ENCODE results near the gene CFAP90. TPM values are rescaled to one million over a fixed set of nuclear protein-coding genes. Genes with fewer than 3 reads are reported as not detected.

CFAP90 gene
- total RNA-seq, 1 donor from 2014 or later = not detected

GRCh38 chr5:7808998-7809397, 41.9 kb downstream of the CFAP90 start:
- no peaks in the 10 kb centered on the region for H3K4me1 ChIP-seq
- H3K4me3 ChIP-seq = no peak overlapping the region
- intact Hi-C loops (cut with micrococcal nuclease) = no loop called here
- H3K9me3 ChIP-seq (replicated peaks) = no peaks in the 10 kb centered on the region
- H3K27ac ChIP-seq (replicated peaks) = no peak overlapping the region
- H3K27me3 ChIP-seq (ENCODE audit: low read depth) = peaks cover 53% of the 10 kb centered on the region
- H3K36me3 ChIP-seq = no peaks in the 10 kb centered on the region
- DNase-seq = no peak
- no peak for TF ChIP-seq CTCF (IDR thresholded peaks at IDR 0.05; ENCODE audit: borderline replicate concordance)

GRCh38 chr5:7805379-7805778, 45.6 kb downstream of the CFAP90 start:
- H3K36me3 ChIP-seq = no peaks in the 10 kb centered on the region
- H3K4me3 ChIP-seq = no peak overlapping the region
- no peaks in the 10 kb centered on the region for H3K9me3 ChIP-seq (replicated peaks)
- TF ChIP-seq CTCF (IDR thresholded peaks at IDR 0.05; ENCODE audit: borderline replicate concordance) = no peak
- peaks cover 48% of the 10 kb centered on the region for H3K27me3 ChIP-seq (ENCODE audit: low read depth)
- no peak for DNase-seq
- H3K4me1 ChIP-seq = no peaks in the 10 kb centered on the region
- intact Hi-C loops (cut with micrococcal nuclease) = no loop called here
- H3K27ac ChIP-seq (replicated peaks) = no peak overlapping the region

- intact Hi-C loops (cut with micrococcal nuclease) = no loop called here
- Histone ChIP-seq H3K27me3 (ENCODE audit: low read depth) (peaks cover 46% of the 10 kb centered on the region), H3K27ac (replicated peaks) (no peak overlapping the region), H3K9me3 (replicated peaks) (no peaks in the 10 kb centered on the region), H3K4me1 (no peaks in the 10 kb centered on the region), H3K4me3 (no peak overlapping the region), H3K36me3 (no peaks in the 10 kb centered on the region)
- no peak for DNase-seq
- no peak for TF ChIP-seq CTCF (IDR thresholded peaks at IDR 0.05; ENCODE audit: borderline replicate concordance)
These were observed 47.0 kb downstream of the CFAP90 start for GRCh38 chr5:7803937-7804336.

GRCh38 chr5:7802855-7803254, 48.1 kb downstream of the CFAP90 start:
- no peak for DNase-seq
- H3K27ac ChIP-seq (replicated peaks) = no peak overlapping the region
- intact Hi-C loops (cut with micrococcal nuclease) = no loop called here
- H3K27me3 ChIP-seq (ENCODE audit: low read depth) = peaks cover 49% of the 10 kb centered on the region
- no peak overlapping the region for H3K4me3 ChIP-seq
- H3K36me3 ChIP-seq = no peaks in the 10 kb centered on the region
- no peak for TF ChIP-seq CTCF (IDR thresholded peaks at IDR 0.05; ENCODE audit: borderline replicate concordance)
- no peaks in the 10 kb centered on the region for H3K4me1 ChIP-seq
- no peaks in the 10 kb centered on the region for H3K9me3 ChIP-seq (replicated peaks)

- H3K9me3 ChIP-seq (replicated peaks) = no peaks in the 10 kb centered on the region
- H3K4me3 ChIP-seq = no peak overlapping the region
- DNase-seq = no peak
- no peaks in the 10 kb centered on the region for H3K36me3 ChIP-seq
- no peaks in the 10 kb centered on the region for H3K4me1 ChIP-seq
- no peak overlapping the region for H3K27ac ChIP-seq (replicated peaks)
- TF ChIP-seq CTCF (IDR thresholded peaks at IDR 0.05; ENCODE audit: borderline replicate concordance) = no peak
- intact Hi-C loops (cut with micrococcal nuclease) = no loop called here
- H3K27me3 ChIP-seq (ENCODE audit: low read depth) = peaks cover 53% of the 10 kb centered on the region
These were observed 48.9 kb downstream of the CFAP90 start for GRCh38 chr5:7801891-7802614.

Data from left ventricle myocardium inferior (tissue), 1 donor.